ENCODE data around the gene KIF13A.

Gene KIF13A

DNA sequence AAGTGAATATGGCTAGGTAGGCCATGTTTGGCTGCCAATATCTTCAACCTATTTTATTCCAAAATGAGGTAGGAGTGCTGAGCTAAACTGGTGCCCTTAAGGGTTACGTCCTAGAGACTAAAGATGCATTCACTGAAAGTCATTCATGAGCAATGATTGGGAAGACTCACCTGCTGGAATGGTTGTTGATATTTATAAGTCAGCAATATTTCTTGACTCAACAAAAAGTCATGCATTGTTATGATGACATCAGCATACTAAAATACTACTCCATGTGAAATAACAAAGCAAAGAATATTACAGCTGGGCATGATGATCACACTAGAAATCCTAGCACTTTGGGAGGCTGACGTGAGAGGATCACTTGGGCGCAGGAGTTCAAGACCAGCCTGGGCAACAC lies 263.1 kb downstream of the KIF13A start:
- no peak for DNase-seq (ENCODE audit: low read depth, low spot score)

GRCh38 chr6:17721671-17722070 lies 265.8 kb downstream of the KIF13A start:
- no peak for DNase-seq (ENCODE audit: low read depth, low spot score)

GRCh38 chr6:17719323-17720041 lies 268.0 kb downstream of the KIF13A start:
- DNase-seq (ENCODE audit: low read depth, low spot score), result no peak

GRCh38 chr6:17716221-17716620 lies 271.2 kb downstream of the KIF13A start:
- DNase-seq (ENCODE audit: low read depth, low spot score), result no peak

- peak; percentile 14 for DNase-seq (ENCODE audit: low read depth, low spot score)
These were observed 272.3 kb downstream of the KIF13A start for GRCh38 chr6:17714879-17715851.

- DNase-seq (ENCODE audit: low read depth, low spot score), result no peak
These were observed 273.3 kb downstream of the KIF13A start for GRCh38 chr6:17714177-17714576.

DNA sequence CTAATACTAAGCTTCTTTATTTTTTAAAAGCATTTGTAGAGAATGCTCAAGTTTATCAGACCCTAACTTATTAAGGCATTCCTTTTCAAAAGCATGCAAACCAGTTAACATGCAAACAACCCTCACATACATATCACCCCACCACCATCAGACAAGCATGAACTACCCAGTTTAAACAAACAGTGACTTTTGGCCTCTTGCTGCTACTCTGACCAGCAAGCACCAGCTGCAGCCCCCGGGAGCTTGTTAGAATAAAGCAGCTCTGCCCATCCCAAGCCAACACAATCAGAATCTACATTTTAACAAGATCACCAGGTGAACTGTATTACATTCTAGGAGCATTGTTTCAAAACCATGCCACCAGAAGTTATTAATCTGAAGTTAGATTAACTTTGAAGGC lies 274.9 kb downstream of the KIF13A start:
- DNase-seq (ENCODE audit: low read depth, low spot score), result no peak

DNA sequence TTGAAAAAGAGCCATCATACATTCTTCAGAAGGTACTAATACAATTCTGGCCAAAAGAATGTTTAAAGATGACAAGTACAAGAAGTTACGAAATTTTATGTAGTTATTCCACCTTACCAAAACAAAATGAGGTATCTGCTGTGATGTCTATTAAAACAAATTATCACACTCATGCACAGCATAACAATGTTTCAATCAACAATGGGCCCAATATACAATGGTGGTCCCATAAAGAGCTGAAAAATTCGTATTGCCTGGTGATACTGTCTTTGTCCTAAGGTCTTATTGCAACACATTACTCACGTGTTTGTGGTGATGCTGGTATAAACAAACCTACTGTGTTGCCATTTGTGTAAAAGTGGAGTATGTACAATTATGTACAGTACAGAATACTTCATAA lies 277.1 kb downstream of the KIF13A start:
- no peak for DNase-seq (ENCODE audit: low read depth, low spot score)

DNA sequence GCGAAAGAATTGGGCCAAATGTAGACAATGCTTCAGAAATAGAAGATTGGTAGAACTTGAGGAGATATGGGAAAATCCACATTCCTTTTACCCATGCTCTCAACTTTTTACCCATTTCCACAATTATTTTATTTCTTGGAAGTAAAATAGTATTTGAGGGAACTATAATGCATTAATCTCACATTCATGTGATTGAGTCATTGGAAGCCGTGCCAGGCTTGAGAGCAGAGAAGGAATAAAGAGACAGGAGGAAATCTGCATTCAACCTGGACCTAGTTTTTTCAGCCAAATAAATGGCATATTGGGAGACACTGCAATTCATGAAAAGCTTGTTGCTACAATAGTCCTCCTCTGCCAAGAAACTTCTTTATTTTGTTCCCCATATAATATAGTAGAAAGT lies 278.0 kb downstream of the KIF13A start:
- DNase-seq (ENCODE audit: low read depth, low spot score), result no peak
